ENCODE data around the gene PLPPR3.

PLPPR3 gene

GRCh38 chr19:776549-776948 lies 45.2 kb downstream of the PLPPR3 start:
- DNase-seq (ENCODE audit: low read depth): no peak

GRCh38 chr19:772730-773436 lies 48.9 kb downstream of the PLPPR3 start:
- DNase-seq (ENCODE audit: low read depth): no peak

- no peak for DNase-seq (ENCODE audit: low read depth)
Observed at GRCh38 chr19:772063-772462, 49.7 kb downstream of the PLPPR3 start.

GRCh38 chr19:771332-771785 lies 50.4 kb downstream of the PLPPR3 start:
- DNase-seq (ENCODE audit: low read depth): no peak

GRCh38 chr19:769616-770015 lies 52.1 kb downstream of the PLPPR3 start:
- no peak for DNase-seq (ENCODE audit: low read depth)

DNA sequence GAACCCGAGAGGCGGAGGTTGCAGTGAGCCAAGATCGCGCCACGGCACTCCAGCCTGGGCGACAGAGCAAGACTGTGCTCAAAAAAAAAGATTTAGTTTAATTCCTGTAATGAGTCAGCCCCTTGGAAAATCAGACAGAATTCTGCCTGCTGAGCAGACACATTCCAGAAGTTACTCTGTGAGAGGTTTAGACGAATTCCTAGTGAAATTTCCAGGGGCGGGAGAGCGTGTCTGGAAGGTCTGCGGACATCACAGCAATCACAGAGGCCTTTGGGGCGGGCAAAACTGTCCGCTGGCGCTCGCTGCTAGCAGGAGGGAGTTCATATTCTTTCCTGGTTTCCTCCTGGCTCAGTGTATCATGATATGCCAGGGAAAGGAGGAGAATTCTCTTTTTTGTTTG lies 53.3 kb downstream of the PLPPR3 start:
- no peak for DNase-seq (ENCODE audit: low read depth)

GRCh38 chr19:765179-765738 lies 56.5 kb downstream of the PLPPR3 start:
- no peak for DNase-seq (ENCODE audit: low read depth)

DNA sequence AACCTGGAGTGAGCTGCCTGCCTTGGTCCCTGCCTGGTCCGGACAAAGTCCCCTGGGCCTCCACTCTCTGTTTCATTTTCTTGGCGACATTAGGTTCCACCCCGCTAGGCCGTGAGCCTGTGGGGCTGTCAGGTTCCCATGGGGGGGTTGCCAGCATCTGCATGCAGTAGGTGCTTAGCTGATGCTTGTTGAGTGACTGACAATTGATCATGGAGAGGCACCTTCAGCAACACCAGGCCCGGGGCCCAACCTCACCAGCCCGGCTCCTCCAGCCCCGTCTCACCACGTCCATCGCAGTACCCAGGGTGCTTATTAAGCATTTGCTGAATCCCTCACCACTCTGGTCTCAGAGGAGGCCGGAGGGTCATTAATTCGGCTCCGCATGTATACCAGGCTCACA lies 57.5 kb downstream of the PLPPR3 start:
- no peak for DNase-seq (ENCODE audit: low read depth)

- DNase-seq (ENCODE audit: low read depth): no peak
Observed at GRCh38 chr19:763869-764268, 57.9 kb downstream of the PLPPR3 start.

GRCh38 chr19:763181-763580 lies 58.6 kb downstream of the PLPPR3 start:
- DNase-seq (ENCODE audit: low read depth): no peak
